Retinal pigment epithelial cell (primary cell): ENCODE measurements around the gene COBL.

Experiments used
- DNase-seq: peaks from one replicate; pipeline ENCODE4 v3.0.0-alpha.2; 2010; ENCODE audit warnings: low read depth
- H3K4me3 ChIP-seq: 2 replicates; pipeline ENCODE4 v1.5.1; 2011; ENCODE audit warnings: mild to moderate bottlenecking, low read length, control low read depth, moderate library complexity
- CTCF ChIP-seq: conservative IDR thresholded peaks from 2 replicates; pipeline ENCODE4 v1.5.1; 2011; ENCODE audit warnings: low read depth, low read length, control low read depth, inconsistent platforms

The COBL gene

GRCh38 chr7:51270965-51271364 lies 45.6 kb downstream of the COBL start:
- TF ChIP-seq CTCF = no peak
- DNase-seq = no peak
- no peak overlapping the region for H3K4me3 ChIP-seq

- no peak for TF ChIP-seq CTCF
- DNase-seq = no peak
- H3K4me3 ChIP-seq = no peak overlapping the region
These were observed 46.7 kb downstream of the COBL start for GRCh38 chr7:51269911-51270310.

- H3K4me3 ChIP-seq = no peak overlapping the region
- TF ChIP-seq CTCF = no peak
- no peak for DNase-seq
These were observed 47.3 kb downstream of the COBL start for GRCh38 chr7:51269321-51269720.

- TF ChIP-seq CTCF = no peak
- H3K4me3 ChIP-seq = no peak overlapping the region
- DNase-seq = no peak
These were observed 47.8 kb downstream of the COBL start for GRCh38 chr7:51268859-51269258.

- no peak for DNase-seq
- no peak for TF ChIP-seq CTCF
- no peak overlapping the region for H3K4me3 ChIP-seq
These were observed 49.4 kb downstream of the COBL start for GRCh38 chr7:51267169-51267568.

- no peak for TF ChIP-seq CTCF
- DNase-seq = no peak
- H3K4me3 ChIP-seq = no peak overlapping the region
These were observed 51.3 kb downstream of the COBL start for GRCh38 chr7:51265066-51265907.
